NB4 (cell line): ENCODE data around the gene DPF3.

Experiments
- CTCF ChIP-seq: IDR thresholded peaks from one replicate; pipeline ENCODE4 v1.5.1; 2012; ENCODE audit warnings: low read depth, low read length
- MAX ChIP-seq: IDR thresholded peaks from 2 replicates; pipeline ENCODE4 v1.6.1; 2011; ENCODE audit warnings: low read depth, low read length
- POLR2A ChIP-seq: IDR thresholded peaks from 2 replicates; pipeline ENCODE4 v1.6.1; 2011; ENCODE audit warnings: mild to moderate bottlenecking; ENCODE audit not compliant: insufficient read length; ENCODE audit errors: extremely low read depth

DNA sequence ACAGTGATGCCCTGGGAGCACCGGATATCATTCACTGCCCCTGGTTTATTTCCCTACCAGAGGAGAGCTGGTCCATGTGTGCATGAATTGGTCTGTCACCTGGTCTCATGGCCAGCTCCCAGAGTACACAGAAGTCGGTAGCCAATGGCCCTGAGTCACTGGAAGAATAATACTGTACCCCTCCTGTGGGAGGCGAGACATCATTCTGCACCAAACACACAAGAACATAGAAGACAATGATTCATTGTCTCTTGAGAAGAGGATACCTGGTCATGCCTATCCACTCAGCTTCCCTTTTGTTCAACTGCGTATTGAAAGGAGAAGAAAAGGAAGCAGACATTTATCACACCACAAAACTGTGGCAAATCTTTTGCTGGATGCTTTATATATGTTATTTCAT is 216.2 kb downstream of the DPF3 start:
- TF ChIP-seq CTCF = no peak
- TF ChIP-seq POLR2A = no peak
- TF ChIP-seq MAX = no peak
